GM21526 (cell line): ENCODE results near the gene SEBOX.
"Not testable (repeated sequence)": the region's sequence is repeated elsewhere in the genome, so short reads cannot be mapped to it uniquely, and the experiment has no call there.

ENCODE experiments used
- ATAC-seq: cut with Tn5 transposase; IDR thresholded peaks from one replicate; pipeline ENCODE4 v1.9.1; 2021; ENCODE audit warnings: moderate library complexity; ENCODE audit not compliant: unreplicated experiment, low FRiP score

Gene SEBOX

GRCh38 chr17:28342313-28342712, 22.7 kb downstream of the SEBOX start:
- no peak for ATAC-seq

- no peak for ATAC-seq
These were observed 23.5 kb downstream of the SEBOX start for GRCh38 chr17:28341516-28341915.

GRCh38 chr17:28340374-28340773, 24.6 kb downstream of the SEBOX start:
- no peak for ATAC-seq

- ATAC-seq = no peak
These were observed 25.6 kb downstream of the SEBOX start for GRCh38 chr17:28339431-28339830.

- not testable (repeated sequence) for ATAC-seq
These were observed 26.2 kb downstream of the SEBOX start for GRCh38 chr17:28338769-28339212.

- no peak for ATAC-seq
These were observed 26.8 kb downstream of the SEBOX start for GRCh38 chr17:28338056-28338768.

- no peak for ATAC-seq
These were observed 28.8 kb downstream of the SEBOX start for GRCh38 chr17:28335959-28336871.

- ATAC-seq = peak; percentile 93
These were observed 29.6 kb downstream of the SEBOX start, which contains the start of the genes IFT20 and TNFAIP1 for GRCh38 chr17:28335201-28335958. Gene IFT20, minus strand, starts transcription at chr17:28335472. Its CDS starts 3,487 bp downstream, at chr17:28331985. Gene TNFAIP1, plus strand, starts transcription at chr17:28335761. Its CDS starts 3,761 bp downstream, at chr17:28339522.

GRCh38 chr17:28334666-28335200, 30.3 kb downstream of the SEBOX start:
- no peak for ATAC-seq

- no peak for ATAC-seq
These were observed 30.8 kb downstream of the SEBOX start for GRCh38 chr17:28334171-28334570.

- no peak for ATAC-seq
These were observed 31.8 kb downstream of the SEBOX start for GRCh38 chr17:28333083-28333746.

GRCh38 chr17:28331891-28332420, 33.0 kb downstream of the SEBOX start:
- no peak for ATAC-seq

- no peak for ATAC-seq
These were observed 34.3 kb downstream of the SEBOX start for GRCh38 chr17:28330671-28331070.

GRCh38 chr17:28328325-28328724, 36.7 kb downstream of the SEBOX start:
- ATAC-seq = no peak

- no peak for ATAC-seq
These were observed 37.3 kb downstream of the SEBOX start for GRCh38 chr17:28327709-28328108.

GRCh38 chr17:28327031-28327607, 37.9 kb downstream of the SEBOX start:
- no peak for ATAC-seq

- no peak for ATAC-seq
These were observed 38.9 kb downstream of the SEBOX start for GRCh38 chr17:28326114-28326513.

- ATAC-seq = no peak
These were observed 39.8 kb downstream of the SEBOX start for GRCh38 chr17:28325211-28325610.

GRCh38 chr17:28324781-28325180, 40.2 kb downstream of the SEBOX start:
- no peak for ATAC-seq
